Stomach (tissue), 4 donors: Measurements from ENCODE around the gene ADARB2.

Source experiments
- EP300 ChIP-seq: sonication (generic); formaldehyde crosslinking; IDR thresholded peaks from one replicate; pipeline ENCODE4 v1.6.1; 2017; ENCODE audit warnings: antibody characterized with exemption
- POLR2A ChIP-seq, 4 donors: fragments of 450-650 bp; IDR thresholded peaks; one replicate each; pipeline ENCODE4 v1.6.1; 2016; ENCODE audit warnings: antibody characterized with exemption in 4 of 4, control low read depth in 2 of 4, mild to moderate bottlenecking in 1 of 4, moderate library complexity in 1 of 4
- POLR2AphosphoS5 ChIP-seq, 3 donors: sonication (generic); formaldehyde crosslinking; IDR thresholded peaks; one replicate each; pipeline ENCODE4 v1.6.1; 2016; ENCODE audit warnings: antibody characterized with exemption in 3 of 3
- TF ChIP-seq, protein P1 (sequence below), 7 experiments: fragments of 450-650 bp in 4 of 7; fragments of 200-600 bp in 3 of 7; sonication (generic) in 3 of 7; IDR thresholded peaks; one replicate each; pipeline ENCODE4 v1.5.1; 2016 to 2019; ENCODE audit warnings: antibody characterized with exemption in 7 of 7, control low read depth in 2 of 7, mild to moderate bottlenecking in 1 of 7

GRCh38 chr10:1170867-1171180 is 566.5 kb downstream of the ADARB2 start:
- TF ChIP-seq POLR2A (IDR thresholded peaks at IDR 0.05): no peak
- TF ChIP-seq POLR2AphosphoS5 (IDR thresholded peaks at IDR 0.05): no peak
- TF ChIP-seq EP300: no peak
- TF ChIP-seq, protein P1, sequence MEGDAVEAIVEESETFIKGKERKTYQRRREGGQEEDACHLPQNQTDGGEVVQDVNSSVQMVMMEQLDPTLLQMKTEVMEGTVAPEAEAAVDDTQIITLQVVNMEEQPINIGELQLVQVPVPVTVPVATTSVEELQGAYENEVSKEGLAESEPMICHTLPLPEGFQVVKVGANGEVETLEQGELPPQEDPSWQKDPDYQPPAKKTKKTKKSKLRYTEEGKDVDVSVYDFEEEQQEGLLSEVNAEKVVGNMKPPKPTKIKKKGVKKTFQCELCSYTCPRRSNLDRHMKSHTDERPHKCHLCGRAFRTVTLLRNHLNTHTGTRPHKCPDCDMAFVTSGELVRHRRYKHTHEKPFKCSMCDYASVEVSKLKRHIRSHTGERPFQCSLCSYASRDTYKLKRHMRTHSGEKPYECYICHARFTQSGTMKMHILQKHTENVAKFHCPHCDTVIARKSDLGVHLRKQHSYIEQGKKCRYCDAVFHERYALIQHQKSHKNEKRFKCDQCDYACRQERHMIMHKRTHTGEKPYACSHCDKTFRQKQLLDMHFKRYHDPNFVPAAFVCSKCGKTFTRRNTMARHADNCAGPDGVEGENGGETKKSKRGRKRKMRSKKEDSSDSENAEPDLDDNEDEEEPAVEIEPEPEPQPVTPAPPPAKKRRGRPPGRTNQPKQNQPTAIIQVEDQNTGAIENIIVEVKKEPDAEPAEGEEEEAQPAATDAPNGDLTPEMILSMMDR (IDR thresholded peaks at IDR 0.05): no peak
